GM19099 (cell line): ENCODE data around the gene NTN4.

Experiments used
- POLR2A ChIP-seq: IDR thresholded peaks from 3 replicates; pipeline ENCODE4 v1.6.1; 2011; ENCODE audit warnings: low read depth; ENCODE audit not compliant: insufficient read length; ENCODE audit errors: extremely low read depth

NTN4 gene

DNA sequence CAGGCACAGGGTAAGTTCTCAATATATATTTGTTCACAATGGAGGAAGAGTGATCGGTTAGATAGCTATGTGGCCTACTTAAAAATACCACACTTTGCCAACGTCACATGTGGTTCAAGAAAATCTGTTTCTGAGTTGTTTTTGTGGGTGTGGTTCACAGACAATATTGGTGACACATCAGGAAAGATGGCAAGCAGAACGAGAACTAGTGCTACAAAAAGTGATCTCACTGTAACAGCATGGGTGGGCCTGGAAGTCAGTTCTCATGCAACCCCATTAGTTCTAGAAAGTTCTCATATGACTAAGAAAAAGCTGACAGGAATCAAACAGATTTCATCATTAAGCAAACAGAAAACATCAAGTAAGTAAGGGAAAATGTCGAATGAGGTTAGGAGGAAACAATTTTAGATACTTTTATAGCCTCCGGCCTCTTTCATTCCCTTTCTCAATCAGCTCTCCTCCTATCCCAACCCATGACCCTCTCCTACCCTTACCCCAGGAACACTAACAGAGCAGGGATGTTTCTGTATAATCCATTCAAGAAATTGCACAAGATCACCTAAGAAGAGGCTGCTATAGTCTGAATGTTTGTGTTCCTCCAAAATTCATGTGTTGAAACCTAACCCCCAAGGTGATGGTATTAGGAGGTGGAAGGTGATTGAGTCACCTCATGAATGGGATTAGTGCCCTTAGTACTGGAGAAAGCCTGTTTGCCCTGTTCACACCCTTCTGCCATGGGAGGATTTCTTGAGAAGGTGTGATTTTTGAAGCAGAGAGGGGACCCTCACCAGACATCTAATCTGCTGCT is 15.5 kb upstream of the NTN4 start:
- TF ChIP-seq POLR2A: no peak

DNA sequence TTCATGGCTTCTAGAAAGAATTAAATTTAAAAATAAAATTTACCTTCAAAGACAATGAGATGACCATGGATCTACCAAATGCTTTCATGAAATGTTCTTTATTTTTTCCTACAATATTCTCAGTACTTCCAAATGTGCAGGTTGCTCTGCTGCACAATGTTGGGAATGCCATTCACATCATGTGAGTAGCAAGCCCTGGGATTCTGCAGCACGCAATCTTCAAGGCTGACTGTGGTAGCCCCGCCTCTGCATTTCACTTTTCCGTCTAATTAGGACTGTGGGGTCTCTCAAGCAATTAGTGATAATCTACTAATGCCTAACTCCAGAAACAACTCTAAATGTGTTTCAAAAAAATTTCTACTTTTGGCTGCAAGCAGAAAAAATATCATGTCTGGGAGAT is 13.7 kb upstream of the NTN4 start:
- no peak for TF ChIP-seq POLR2A

- no peak for TF ChIP-seq POLR2A
Measured at GRCh38 chr12:95803817-95804216, 13.3 kb upstream of the NTN4 start.

DNA sequence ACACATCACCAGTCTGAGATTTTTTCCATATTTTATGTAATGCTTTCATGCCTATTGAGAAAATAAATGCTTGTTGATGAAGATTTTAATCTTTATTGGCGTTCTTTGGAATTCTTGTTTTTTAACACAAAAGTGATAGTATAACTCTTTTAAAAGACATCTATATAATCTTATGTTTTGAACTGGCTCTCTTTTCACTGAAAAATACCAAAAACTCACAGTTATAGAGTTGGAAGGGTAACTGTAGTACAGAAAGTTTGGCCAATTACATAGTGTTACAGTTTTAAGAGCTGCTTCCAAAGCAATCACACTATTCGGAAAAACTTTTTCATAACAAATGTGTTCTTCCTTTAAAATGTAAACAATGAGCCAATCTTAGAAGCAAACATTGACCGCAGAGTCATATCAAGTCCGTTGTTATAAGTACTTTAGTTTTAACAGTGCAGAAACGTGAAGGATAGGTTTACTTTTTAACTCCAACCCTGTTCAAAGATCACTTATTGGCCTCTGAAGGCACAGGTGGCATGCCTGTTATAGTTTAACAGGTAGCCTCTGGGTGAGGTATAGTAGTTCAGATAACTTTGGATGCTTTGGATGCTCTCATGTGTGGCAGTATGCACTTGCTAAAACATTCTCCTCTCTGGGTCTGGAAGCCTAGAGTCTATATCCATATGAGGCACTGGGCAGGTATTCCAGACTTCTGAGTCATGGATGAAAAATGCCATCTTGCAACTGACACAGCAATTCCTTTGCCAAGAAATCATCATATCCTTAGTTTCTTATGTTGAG is 12.1 kb upstream of the NTN4 start:
- no peak for TF ChIP-seq POLR2A

DNA sequence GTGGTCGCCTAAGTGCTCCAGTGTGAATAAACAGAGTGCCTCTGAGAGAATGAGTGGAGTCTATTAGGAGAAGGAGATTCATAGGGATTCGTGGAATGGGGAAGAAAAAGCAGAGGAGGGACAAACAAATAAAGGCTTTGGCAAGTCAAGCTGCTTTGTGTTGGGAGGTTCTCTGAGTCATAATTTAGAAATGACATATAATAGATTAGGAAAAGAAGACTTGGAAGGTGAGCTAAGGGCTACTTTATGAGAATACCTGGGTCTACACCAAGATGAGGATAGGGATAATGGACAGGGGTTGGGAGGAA is 6.4 kb upstream of the NTN4 start:
- TF ChIP-seq POLR2A: no peak

DNA sequence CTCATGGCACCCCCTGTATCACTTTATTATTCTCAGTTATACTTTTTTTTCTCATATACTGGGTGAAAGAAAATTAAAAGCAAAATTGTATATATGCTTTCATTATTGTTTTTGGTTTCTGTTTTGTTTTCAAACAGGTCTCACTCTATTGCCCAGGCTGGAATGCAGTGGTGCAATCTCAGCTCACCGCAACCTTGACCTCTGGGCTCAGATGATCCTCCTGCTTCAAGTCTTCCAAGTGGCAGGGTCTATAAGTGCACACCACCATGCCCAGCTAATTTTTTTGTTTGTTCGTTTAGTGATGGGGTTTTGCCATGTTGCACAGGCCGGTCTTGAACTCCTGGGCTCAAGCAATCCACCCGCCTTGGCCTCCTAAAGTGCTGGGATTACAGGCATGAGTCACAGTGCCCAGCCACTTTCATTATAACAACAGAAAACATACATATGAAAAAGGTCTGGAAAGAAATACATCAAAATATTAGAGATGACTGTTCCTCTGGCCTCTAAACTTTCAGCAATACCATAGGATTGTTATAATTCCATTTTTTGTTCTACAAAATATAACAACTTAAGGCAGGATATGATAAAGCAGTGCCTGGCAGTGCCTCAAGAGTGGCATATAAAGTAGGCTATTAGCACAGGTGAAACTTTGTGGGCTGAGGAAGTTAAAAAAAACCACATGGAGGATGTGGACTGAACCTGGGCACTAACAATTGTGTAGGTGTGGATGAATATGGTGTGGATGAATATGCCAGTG is 5.8 kb upstream of the NTN4 start:
- no peak for TF ChIP-seq POLR2A

- no peak for TF ChIP-seq POLR2A
Measured at GRCh38 chr12:95790917-95791849, 619 bp upstream of the NTN4 start.

DNA sequence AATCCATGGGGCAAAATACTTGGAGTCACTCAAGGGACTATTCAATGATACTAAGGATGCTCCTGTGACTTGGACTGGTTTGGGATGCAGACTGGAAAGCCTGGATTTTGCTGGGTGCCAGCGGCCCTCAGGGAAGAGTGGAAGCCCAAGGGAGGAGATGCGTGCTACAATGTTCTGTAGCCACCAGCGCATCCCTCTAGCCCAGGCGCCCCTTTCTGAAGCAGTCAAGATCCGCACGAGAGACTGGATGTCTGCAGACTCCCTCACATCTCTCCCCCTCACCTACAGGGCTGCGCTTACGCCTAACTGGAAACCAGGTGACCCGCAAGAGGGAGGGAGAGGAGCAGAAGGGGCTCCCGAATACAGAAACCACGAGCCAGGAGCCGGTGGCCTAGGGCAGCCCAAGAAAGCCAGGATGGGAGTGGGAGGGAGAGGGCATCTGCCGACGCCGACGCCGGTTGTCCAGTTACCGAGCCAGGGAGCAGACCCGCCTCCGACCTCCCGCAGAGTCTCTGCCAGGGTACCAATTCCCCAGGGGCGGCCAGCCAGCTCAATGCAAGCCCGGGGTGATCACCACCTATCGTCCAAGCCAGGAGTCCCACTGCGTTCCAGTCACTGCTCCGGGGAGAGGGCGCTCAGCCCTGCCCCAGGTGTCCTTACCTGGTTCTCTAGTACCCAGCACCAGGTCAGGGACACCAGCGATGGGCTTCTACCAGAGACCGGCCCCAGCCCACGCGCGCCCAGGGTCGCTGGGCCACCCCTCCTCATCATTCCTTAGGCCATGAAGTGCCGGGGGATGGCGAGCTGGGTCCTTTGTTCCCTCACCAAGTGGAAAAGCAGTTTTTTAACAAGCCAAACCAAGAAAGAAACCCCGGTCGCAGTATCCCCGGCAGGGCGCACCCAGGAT is 1.2 kb downstream of the NTN4 start:
- no peak for TF ChIP-seq POLR2A

DNA sequence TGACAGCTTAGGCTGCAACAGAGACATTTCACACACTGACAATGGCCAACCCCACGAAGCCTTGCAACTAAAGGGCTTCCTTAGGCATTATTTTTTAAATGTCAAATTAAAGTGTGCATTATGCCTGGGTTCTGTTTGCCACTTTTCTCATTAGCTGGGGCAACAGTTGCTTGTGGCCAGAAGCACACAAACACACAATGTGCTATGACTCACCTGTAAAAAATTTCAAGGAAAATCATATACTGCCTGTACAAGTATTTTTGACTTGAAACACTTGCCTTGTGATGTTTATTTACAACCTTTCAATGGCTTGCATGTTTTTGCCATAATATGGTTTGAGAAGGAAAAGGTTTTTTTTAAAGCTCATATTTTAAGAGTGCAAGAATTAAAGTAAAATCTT is 1.9 kb downstream of the NTN4 start:
- no peak for TF ChIP-seq POLR2A

DNA sequence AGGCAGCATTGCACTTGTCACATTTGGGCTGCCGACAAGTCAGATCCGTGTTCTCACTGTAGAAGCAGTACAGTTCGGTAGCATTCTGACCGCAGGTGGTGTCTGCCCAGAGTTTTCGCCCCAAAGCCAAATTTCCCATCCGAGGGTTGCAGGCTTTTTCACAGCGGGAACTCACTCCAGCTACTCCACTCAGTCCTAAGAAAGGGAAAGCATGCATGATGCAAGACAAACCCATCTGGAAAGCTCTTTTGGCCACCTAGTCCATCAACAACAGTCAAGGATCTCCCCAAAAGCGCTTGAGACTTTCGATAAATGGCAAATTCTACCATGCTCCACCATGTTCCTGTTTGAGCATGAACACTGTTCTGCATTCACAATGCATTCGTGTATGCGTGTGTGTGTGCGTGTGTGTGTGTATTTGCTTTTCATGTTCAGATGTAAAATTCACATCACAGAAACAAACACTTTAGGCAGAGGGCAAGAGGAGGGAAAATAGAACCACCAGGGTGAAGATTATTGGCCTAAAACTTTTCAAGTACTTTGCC is 3.2 kb downstream of the NTN4 start:
- no peak for TF ChIP-seq POLR2A

DNA sequence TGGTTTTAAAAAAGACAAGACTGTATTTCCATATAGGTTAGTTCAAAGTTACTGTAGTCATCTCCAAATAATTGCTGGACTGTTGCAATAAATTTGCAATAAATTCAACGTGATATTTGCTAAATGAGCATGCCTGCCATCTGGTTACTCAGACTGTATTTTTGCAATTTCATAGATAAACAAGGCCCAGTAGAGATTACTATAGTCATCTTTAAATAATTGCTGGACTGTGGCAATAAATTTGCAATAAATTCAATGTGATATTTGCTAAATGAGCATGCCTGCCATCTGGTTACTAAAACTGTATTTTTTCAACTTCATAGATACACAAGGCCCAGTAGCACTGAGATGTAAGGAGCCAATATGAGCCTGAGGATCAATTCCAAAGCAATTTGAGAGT is 5.6 kb downstream of the NTN4 start:
- TF ChIP-seq POLR2A: no peak

DNA sequence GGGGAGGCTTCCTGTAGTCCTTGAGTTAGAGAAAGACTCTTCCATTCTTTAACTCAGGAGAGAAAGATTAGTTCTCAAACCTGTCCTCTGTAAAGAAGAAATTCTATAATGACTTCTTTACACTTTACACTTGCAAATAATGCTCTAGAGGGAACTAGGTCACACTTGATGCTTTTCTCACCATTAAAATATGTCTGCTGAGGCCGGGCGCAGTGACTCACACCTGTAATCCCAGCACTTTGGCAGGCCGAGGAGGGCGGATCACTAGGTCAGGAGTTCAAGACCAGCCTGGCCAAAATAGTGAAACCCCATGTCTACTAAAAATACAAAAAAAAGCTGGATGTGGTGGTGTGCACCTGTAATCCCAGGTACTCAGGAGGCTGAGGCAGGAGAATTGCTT is 6.3 kb downstream of the NTN4 start:
- no peak for TF ChIP-seq POLR2A

GRCh38 chr12:95774311-95775045 is 16.1 kb downstream of the NTN4 start:
- TF ChIP-seq POLR2A: no peak

DNA sequence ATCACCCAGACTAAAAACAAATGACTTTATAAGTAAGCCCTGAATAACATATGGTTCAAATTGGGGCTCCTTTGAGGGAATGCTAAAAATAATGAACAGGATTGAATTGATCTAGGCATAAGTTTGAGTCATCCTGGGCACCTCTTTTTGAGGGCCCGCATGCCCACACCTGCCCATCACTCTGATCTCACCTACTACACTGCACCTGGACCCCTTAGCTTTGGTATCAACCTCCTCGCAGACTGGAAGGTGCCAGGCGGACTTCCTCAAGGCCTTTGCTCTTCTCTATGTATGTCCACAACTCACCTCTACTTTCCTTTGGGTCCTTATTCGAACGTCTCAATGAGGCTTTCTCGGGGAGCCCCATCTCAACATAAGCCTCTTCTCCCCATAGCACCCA is 17.2 kb downstream of the NTN4 start:
- TF ChIP-seq POLR2A: no peak
